ENCODE measurements around the gene IL15RA. TPM values are rescaled to one million over a fixed set of nuclear protein-coding genes. Genes with fewer than 3 reads are reported as not detected.

IL15RA gene
- total and polyA plus RNA-seq, 2 donors (not counting 1 experiment from before 2014, with no cell fraction given) = 9.3 to 9.6 TPM

DNA sequence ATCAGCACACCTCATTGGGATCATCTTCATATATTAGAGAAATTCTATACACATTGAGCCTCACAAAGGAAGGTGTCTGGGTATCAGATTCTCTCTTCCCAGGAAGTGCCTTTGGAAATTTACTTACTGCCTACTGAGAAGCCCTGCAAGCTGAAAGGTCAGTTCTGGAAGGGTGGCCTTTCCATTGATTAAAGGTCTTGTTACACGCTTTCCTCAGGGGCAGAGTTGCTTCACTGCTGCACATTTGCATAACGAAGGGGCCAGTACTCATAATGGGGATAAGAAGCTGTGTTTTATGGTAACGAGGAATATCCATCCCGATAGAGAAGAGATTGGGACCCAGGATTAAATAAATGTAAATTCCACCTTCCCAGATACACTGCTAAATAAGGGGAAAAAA, 19.4 kb upstream of the IL15RA start:
- CTCF ChIA-PET = no interaction called here

DNA sequence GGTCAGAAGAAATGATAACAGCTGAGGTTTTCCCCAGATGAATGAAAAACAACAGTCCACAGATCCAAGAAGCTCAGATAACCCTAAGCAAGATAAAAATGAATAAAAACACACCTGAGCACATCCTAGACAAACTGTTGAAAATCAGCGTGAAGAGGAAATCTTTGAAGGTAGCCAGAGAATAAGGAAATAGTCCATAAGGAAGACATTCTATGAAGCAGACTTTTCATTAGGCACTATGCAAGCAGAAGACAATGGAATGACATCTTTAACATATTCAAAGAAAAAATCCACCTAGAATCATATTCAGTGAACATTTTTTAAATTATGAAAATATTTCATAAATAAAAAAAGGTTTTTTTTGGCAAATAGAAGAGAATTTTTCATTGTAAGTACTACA, 15.1 kb upstream of the IL15RA start:
- no peaks in the 10 kb centered on the region for H3K9me3 Mint-ChIP-seq (ENCODE audit: insufficient read depth)
- H3K4me1 Mint-ChIP-seq = peaks cover 11% of the 10 kb centered on the region
- H3K27ac Mint-ChIP-seq = no peak overlapping the region
- no peak overlapping the region for H3K4me3 ChIP-seq (ENCODE audit: control extremely low read depth in 1 of 5, extremely low read depth in 1 of 5, insufficient read depth in 1 of 5, low read depth in 2 of 5, low read length in 4 of 5)
- no peak overlapping the region for H3K4me2 ChIP-seq (replicated peaks; ENCODE audit: low read depth, low read length, poor library complexity, severe bottlenecking)
- H3K9me3 ChIP-seq (ENCODE audit: control extremely low read depth in 1 of 3, control insufficient read depth in 2 of 3, insufficient read depth in 1 of 3, low read length in 2 of 3) = peaks cover 0 to 8% (median 3%) of the 10 kb centered on the region in 3 donors
- intact Hi-C loops (cut with micrococcal nuclease) = no loop called here
- CTCF ChIA-PET = no interaction called here
- DNase-seq = no peak
- peaks cover 7 to 9% of the 10 kb centered on the region in 2 donors for H3K4me1 ChIP-seq (ENCODE audit: control insufficient read depth in 2 of 2, insufficient read depth in 2 of 2, low read length in 2 of 2)
- H3K27me3 ChIP-seq (replicated peaks in 1 of 4; ENCODE audit: control extremely low read depth in 1 of 4, control insufficient read depth in 3 of 4, insufficient read depth in 4 of 4, low read length in 3 of 4) = no peaks in the 10 kb centered on the region
- H2AFZ ChIP-seq (ENCODE audit: insufficient read depth, low read depth, low read length, poor library complexity, severe bottlenecking) = no peak overlapping the region
- H4K20me1 ChIP-seq (ENCODE audit: control insufficient read depth, insufficient read depth, low read length, poor library complexity, severe bottlenecking) = no peaks in the 10 kb centered on the region
- no peak overlapping the region for H3K27ac ChIP-seq (ENCODE audit: low read length in 2 of 2)
- ATAC-seq (ENCODE audit: low read depth) = no peak
- POLR2A ChIA-PET = no interaction called here
- no CpG with 5 or more reads among the region's 1 CpG for WGBS (ENCODE audit: insufficient coverage)
- no peak overlapping the region for H3K9ac ChIP-seq (ENCODE audit: low read length)
- H3K27me3 Mint-ChIP-seq = no peaks in the 10 kb centered on the region
- TF ChIP-seq, protein P1, sequence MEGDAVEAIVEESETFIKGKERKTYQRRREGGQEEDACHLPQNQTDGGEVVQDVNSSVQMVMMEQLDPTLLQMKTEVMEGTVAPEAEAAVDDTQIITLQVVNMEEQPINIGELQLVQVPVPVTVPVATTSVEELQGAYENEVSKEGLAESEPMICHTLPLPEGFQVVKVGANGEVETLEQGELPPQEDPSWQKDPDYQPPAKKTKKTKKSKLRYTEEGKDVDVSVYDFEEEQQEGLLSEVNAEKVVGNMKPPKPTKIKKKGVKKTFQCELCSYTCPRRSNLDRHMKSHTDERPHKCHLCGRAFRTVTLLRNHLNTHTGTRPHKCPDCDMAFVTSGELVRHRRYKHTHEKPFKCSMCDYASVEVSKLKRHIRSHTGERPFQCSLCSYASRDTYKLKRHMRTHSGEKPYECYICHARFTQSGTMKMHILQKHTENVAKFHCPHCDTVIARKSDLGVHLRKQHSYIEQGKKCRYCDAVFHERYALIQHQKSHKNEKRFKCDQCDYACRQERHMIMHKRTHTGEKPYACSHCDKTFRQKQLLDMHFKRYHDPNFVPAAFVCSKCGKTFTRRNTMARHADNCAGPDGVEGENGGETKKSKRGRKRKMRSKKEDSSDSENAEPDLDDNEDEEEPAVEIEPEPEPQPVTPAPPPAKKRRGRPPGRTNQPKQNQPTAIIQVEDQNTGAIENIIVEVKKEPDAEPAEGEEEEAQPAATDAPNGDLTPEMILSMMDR (IDR thresholded peaks at IDR 0.05) = no peak
- TF ChIP-seq EZH2 (IDR thresholded peaks at IDR 0.05; ENCODE audit: borderline replicate concordance, insufficient read depth, low read depth, low read length, poor library complexity, severe bottlenecking) = no peak
- H3K36me3 ChIP-seq (replicated peaks in 1 of 2; ENCODE audit: control extremely low read depth in 1 of 2, control insufficient read depth in 1 of 2, extremely low read depth in 1 of 2, insufficient read depth in 2 of 2, low read length in 1 of 2) = no peaks in the 10 kb centered on the region
- no peak overlapping the region for H3K4me3 Mint-ChIP-seq
- H3K79me2 ChIP-seq (ENCODE audit: control insufficient read depth, insufficient read depth, low read length) = no peaks in the 10 kb centered on the region

More for the DNA sequence above, 19.4 kb upstream of the IL15RA start:
- no peaks in the 10 kb centered on the region for H3K79me2 ChIP-seq (ENCODE audit: control insufficient read depth, insufficient read depth, low read length)
- no peak overlapping the region for H3K27ac ChIP-seq (ENCODE audit: low read length in 2 of 2)
- no peaks in the 10 kb centered on the region for H3K4me1 ChIP-seq (ENCODE audit: control insufficient read depth in 2 of 2, insufficient read depth in 2 of 2, low read length in 2 of 2)
- TF ChIP-seq, protein P1 (IDR thresholded peaks at IDR 0.05) = no peak
- TF ChIP-seq EZH2 (IDR thresholded peaks at IDR 0.05; ENCODE audit: borderline replicate concordance, insufficient read depth, low read depth, low read length, poor library complexity, severe bottlenecking) = no peak
- no peak overlapping the region for H2AFZ ChIP-seq (ENCODE audit: insufficient read depth, low read depth, low read length, poor library complexity, severe bottlenecking)
- no peak overlapping the region for H3K9ac ChIP-seq (ENCODE audit: low read length)
- intact Hi-C loops (cut with micrococcal nuclease) = no loop called here
- DNase-seq (no peak), ATAC-seq (ENCODE audit: low read depth) (no peak)
- no peaks in the 10 kb centered on the region for H3K36me3 ChIP-seq (replicated peaks in 1 of 2; ENCODE audit: control extremely low read depth in 1 of 2, control insufficient read depth in 1 of 2, extremely low read depth in 1 of 2, insufficient read depth in 2 of 2, low read length in 1 of 2)
- POLR2A ChIA-PET = interaction anchor here (0.6 kb wide), 1 partner anchor 21 kb away, joined by 5 read pairs; no protein-coding TSS in a partner anchor
- no peaks in the 10 kb centered on the region for H3K9me3 Mint-ChIP-seq (ENCODE audit: insufficient read depth)
- no peaks in the 10 kb centered on the region for H4K20me1 ChIP-seq (ENCODE audit: control insufficient read depth, insufficient read depth, low read length, poor library complexity, severe bottlenecking)
- peaks cover 0 to 6% (median 0%) of the 10 kb centered on the region in 3 donors for H3K9me3 ChIP-seq (ENCODE audit: control extremely low read depth in 1 of 3, control insufficient read depth in 2 of 3, insufficient read depth in 1 of 3, low read length in 2 of 3)
- H3K27ac Mint-ChIP-seq = no peak overlapping the region
- 100% methylated on average over 1 of the region's 4 CpGs for WGBS (ENCODE audit: insufficient coverage)
- H3K4me2 ChIP-seq (replicated peaks; ENCODE audit: low read depth, low read length, poor library complexity, severe bottlenecking) = no peak overlapping the region
- no peak overlapping the region for H3K4me3 ChIP-seq (ENCODE audit: control extremely low read depth in 1 of 5, extremely low read depth in 1 of 5, insufficient read depth in 1 of 5, low read depth in 2 of 5, low read length in 4 of 5)
- H3K27me3 Mint-ChIP-seq = peaks cover 5% of the 10 kb centered on the region
- no peaks in the 10 kb centered on the region for H3K4me1 Mint-ChIP-seq
- H3K4me3 Mint-ChIP-seq = no peak overlapping the region
- H3K27me3 ChIP-seq (replicated peaks in 1 of 4; ENCODE audit: control extremely low read depth in 1 of 4, control insufficient read depth in 3 of 4, insufficient read depth in 4 of 4, low read length in 3 of 4) = no peaks in the 10 kb centered on the region

Data from B cell (primary cell).